WERI-Rb-1 (cell line): Measurements from ENCODE around the gene NECTIN4.

Experiments
- DNase-seq: peaks from one replicate; pipeline ENCODE4 v3.0.0-alpha.2; 2020
- H3K27ac ChIP-seq: fragments of 250-450 bp; sonication (Bioruptor Pico); 2 replicates; pipeline ENCODE4 v1.5.1; 2020; ENCODE audit warnings: mild to moderate bottlenecking, moderate library complexity
- H3K27me3 ChIP-seq: fragments of 250-450 bp; sonication (Bioruptor Pico); 2 replicates; pipeline ENCODE4 v1.5.1; 2021; ENCODE audit warnings: mild to moderate bottlenecking, low read depth, moderate library complexity; ENCODE audit not compliant: insufficient read depth, severe bottlenecking
- H3K36me3 ChIP-seq: fragments of 250-450 bp; sonication (Bioruptor Pico); 2 replicates; pipeline ENCODE4 v1.5.1; 2020; ENCODE audit warnings: mild to moderate bottlenecking, moderate library complexity
- H3K4me3 ChIP-seq: 2 replicates; pipeline ENCODE4 v1.5.1; 2011; ENCODE audit warnings: low read depth, mild to moderate bottlenecking, control low read depth, low read length
- H3K9me3 ChIP-seq: fragments of 250-450 bp; sonication (Bioruptor Pico); 2 replicates; pipeline ENCODE4 v1.5.1; 2021; ENCODE audit warnings: mild to moderate bottlenecking, moderate library complexity; ENCODE audit not compliant: severe bottlenecking
- TF ChIP-seq, protein P1 (sequence below): IDR thresholded peaks from 2 replicates; pipeline ENCODE4 v1.5.1; 2011; ENCODE audit warnings: low read depth, mild to moderate bottlenecking, control low read depth, inconsistent platforms, low read length

The NECTIN4 gene

DNA sequence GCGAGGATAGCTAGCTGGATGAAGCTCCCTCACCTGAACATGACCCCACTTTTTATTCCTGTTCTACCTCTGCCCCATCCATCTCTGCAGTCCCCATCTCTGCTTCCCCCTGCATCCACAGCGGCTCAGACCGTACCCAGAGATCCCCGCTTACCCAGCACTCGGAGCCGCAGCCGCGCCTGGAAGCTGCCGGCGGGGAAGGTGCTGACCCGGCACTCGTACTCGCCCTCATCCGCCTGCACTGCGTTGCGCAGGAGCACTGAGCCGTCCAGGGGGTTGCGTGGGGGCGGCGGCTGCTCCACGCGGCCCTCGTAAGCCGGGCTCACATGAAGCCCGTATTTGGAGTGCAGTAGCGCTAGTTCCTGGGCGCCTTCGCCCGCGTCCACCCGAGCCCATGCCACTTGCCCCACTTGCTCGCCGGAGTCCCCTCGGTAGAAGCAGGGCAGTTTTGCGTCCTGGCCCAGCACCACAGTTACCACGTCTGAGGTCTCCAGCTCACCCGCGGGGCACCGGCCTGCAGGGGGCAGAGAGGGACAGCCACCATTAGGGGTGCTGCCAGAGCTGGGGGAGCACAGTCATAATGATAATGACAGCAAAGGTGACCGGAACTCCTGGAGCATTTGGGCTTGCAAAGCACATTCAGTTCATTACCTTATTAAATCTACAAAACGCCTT is 9.8 kb downstream of the NECTIN4 start:
- no peak for DNase-seq
- Histone ChIP-seq H3K9me3 (no peaks in the 10 kb centered on the region), H3K4me3 (no peak overlapping the region), H3K27ac (no peak overlapping the region), H3K36me3 (no peaks in the 10 kb centered on the region), H3K27me3 (no peaks in the 10 kb centered on the region)
- TF ChIP-seq, protein P1, sequence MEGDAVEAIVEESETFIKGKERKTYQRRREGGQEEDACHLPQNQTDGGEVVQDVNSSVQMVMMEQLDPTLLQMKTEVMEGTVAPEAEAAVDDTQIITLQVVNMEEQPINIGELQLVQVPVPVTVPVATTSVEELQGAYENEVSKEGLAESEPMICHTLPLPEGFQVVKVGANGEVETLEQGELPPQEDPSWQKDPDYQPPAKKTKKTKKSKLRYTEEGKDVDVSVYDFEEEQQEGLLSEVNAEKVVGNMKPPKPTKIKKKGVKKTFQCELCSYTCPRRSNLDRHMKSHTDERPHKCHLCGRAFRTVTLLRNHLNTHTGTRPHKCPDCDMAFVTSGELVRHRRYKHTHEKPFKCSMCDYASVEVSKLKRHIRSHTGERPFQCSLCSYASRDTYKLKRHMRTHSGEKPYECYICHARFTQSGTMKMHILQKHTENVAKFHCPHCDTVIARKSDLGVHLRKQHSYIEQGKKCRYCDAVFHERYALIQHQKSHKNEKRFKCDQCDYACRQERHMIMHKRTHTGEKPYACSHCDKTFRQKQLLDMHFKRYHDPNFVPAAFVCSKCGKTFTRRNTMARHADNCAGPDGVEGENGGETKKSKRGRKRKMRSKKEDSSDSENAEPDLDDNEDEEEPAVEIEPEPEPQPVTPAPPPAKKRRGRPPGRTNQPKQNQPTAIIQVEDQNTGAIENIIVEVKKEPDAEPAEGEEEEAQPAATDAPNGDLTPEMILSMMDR, result peak; percentile 17; the same call in 1 of the 2 replicates

DNA sequence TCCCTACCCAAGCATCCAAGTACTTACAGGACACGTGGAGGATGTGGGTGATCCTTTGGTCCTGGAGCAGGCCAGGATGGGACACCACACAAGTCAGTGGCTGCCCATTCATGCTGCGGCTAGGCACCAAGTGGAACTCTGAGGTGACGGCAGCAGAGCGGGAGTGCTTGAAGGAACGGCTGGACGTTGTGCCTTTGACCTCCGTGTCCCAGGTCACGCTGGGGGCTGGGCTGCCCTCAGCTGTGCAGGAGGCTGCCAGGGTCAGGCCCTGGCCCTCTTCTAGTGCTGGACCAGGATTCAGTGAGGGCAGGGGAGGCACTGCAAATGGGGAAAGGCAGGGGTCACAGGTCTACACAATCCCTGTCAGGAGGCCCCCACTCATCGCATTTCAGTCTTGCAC is 11.9 kb downstream of the NECTIN4 start:
- Histone ChIP-seq H3K36me3 (no peaks in the 10 kb centered on the region), H3K27me3 (no peaks in the 10 kb centered on the region), H3K4me3 (no peak overlapping the region), H3K9me3 (no peaks in the 10 kb centered on the region), H3K27ac (no peak overlapping the region)
- TF ChIP-seq, protein P1, result no peak
- no peak for DNase-seq

DNA sequence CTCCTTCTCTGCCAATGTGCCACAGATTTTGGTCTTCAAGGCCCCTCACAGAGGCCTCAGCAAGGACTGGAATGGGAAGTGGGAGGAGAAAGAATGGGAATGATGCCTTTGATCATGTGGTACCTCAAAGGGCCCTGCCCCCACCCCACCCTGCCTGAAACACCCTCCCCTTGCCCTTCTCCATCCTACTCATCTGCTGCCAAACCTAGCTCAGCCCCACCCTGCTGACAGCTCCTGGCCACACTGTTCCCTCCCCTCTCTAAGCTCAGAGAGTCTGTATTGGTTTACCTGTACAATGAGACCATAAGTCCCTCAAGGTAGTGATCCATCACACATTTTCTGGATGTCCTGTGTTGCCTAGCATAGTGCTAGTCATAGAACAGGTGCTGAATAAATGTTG is 12.9 kb downstream of the NECTIN4 start:
- no peak overlapping the region for H3K27ac ChIP-seq
- TF ChIP-seq, protein P1, result no peak

DNA sequence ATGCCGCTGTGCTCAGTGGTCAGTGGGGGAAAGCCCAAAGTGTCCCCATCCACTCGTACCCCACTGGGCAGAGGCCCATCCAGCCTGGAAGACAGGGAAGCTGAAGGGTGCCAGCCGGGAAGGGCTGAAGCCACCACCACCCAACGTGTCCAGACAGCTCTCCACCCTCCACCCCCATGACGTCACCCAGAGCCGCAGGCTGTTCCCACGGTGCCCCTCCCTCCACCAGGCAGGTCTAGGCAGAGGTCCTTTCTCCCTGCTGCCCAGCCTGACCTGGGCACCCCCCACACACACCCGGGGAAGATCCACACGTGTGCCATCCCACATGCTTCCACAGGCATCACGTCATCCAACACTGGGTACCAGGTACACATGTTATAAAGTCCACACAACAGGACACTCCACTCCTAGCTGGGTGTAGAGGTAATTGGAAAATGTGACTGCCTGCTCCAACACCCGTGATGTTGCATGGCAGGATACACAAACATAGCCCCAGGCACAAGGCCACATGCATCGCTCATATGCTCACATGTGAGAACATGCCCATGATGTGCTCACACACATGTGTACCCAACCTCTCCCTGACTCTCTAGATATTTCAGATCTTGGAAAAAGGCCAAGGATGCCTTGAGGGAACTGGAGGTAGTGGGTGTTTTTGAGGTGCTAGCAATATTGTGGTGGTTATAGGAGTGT is 14.5 kb downstream of the NECTIN4 start:
- Histone ChIP-seq H3K4me3 (no peak overlapping the region), H3K27ac (no peak overlapping the region), H3K9me3 (no peaks in the 10 kb centered on the region), H3K36me3 (no peaks in the 10 kb centered on the region), H3K27me3 (no peaks in the 10 kb centered on the region)
- TF ChIP-seq, protein P1, result no peak
- peak; percentile 50 for DNase-seq

More for the DNA sequence above, 12.9 kb downstream of the NECTIN4 start:
- no peak for DNase-seq
- H3K4me3 ChIP-seq, result no peak overlapping the region
- H3K36me3 ChIP-seq, result no peaks in the 10 kb centered on the region
- no peaks in the 10 kb centered on the region for H3K27me3 ChIP-seq
- no peaks in the 10 kb centered on the region for H3K9me3 ChIP-seq

DNA sequence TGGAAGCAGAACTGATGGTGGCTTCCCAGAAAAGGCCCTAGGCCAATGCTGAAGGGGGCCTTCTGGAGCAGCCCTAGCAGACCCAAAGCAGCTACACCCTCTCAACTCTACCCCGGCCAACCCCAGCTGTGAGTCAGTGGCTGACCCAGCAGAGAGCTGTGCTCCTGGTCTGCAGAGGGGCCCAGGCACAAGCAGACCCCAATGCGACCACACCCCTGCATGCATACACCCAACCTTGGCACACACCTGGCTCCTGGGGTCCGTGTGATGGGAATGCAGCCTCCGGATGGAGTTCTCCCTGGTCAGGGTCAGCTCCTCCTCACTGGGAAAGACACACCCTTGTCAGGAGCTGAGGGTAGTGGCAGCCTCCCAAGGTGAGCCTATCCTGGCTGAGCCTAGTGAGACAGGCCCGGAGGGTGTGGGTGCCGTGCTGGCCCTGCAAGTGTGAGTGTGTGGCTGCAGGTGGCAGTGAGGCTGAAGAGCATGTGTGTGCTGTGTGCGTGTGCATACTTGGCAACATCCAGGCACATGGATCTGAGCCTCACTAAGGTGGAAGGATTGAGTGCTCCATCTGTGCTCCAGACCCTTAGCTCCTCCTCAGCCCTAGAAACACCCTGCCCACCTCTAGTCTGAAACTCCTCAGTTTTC is 15.8 kb downstream of the NECTIN4 start:
- H3K36me3 ChIP-seq, result no peaks in the 10 kb centered on the region
- no peak overlapping the region for H3K4me3 ChIP-seq
- H3K27ac ChIP-seq, result no peak overlapping the region
- H3K27me3 ChIP-seq, result no peaks in the 10 kb centered on the region
- TF ChIP-seq, protein P1, result peak; percentile 38; the same call in 1 of the 2 replicates
- H3K9me3 ChIP-seq, result no peaks in the 10 kb centered on the region
- DNase-seq, result peak; percentile 41
